Activated CD4-positive, CD25-positive, alpha-beta regulatory T cell (primary cell): ENCODE measurements around the gene FAM184B.
A peak's percentile ranks its signal among the peaks of the same experiment; 100 is the strongest.
"Not testable (repeated sequence)": the region's sequence is repeated elsewhere in the genome, so short reads cannot be mapped to it uniquely, and the experiment has no call there.

Experiments used
- DNase-seq, 4 experiments: peaks; one replicate each; lab custom pipeline; 2025; lab: John Stamatoyannopoulos, UW

FAM184B gene

DNA sequence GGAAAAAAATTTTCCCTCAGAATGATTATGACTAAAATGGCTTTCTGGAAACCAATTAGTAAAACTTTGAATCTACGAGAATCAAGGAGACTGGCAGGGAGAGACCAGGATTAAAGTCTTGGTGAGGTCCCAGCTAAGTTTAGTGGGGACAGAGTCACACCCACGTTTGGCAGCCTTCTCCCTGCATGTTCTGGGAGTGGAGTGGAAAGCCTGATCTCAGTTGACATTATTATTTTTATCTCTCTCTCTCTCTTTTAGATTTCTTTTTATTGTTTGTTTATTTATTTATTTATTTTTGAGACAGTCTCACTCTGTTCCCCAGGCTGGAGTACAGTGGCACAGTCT is 99.2 kb downstream of the FAM184B start:
- DNase-seq, result no peak

DNA sequence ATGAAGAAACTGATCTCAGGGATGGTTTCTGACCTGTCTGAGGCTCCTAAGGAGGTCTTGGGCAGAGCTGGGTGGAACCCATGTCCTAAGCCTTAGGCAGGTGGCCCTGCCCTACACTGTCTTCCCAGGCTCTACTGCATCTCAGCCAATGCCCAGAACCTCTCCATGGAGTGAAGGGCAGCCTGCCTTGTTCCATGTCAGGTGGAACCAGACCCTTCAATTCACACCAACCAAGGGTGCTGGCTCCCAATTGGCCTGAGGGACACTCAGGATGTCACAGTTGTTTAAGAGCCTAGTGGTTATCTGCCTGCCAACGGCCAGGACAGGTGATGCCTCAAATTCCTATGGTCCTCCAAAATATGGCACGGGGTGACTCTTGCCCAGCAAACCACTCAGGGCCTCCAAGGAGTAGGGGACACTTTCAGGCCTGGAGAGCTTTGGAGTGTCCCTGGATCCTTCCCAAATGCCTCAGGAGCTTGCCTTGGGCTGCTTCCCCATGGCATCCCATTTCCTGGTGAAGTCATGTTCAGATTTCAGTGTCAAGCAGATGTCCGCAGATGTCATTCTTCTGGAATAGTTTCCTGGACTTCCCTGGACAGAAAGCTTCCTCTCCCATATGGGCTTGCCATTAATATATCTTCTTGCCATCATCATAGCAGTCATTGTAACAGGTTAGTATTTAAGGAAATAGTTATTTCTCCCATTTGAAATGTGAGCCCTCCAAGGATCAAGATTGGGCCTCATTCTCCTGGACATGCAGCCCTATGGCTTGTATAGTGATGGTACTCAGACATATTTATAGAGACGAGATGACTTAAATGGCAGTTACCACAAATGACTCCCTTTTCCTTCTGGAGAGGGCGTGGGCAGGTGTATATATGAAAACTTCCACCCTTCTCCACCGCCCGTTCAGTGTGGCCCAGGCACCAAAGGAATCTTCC is 99.9 kb downstream of the FAM184B start:
- DNase-seq, result no peak

GRCh38 chr4:17680559-17681280 is 100.7 kb downstream of the FAM184B start:
- DNase-seq, result no peak

GRCh38 chr4:17670423-17670822 is 111.0 kb downstream of the FAM184B start:
- DNase-seq, result no peak

DNA sequence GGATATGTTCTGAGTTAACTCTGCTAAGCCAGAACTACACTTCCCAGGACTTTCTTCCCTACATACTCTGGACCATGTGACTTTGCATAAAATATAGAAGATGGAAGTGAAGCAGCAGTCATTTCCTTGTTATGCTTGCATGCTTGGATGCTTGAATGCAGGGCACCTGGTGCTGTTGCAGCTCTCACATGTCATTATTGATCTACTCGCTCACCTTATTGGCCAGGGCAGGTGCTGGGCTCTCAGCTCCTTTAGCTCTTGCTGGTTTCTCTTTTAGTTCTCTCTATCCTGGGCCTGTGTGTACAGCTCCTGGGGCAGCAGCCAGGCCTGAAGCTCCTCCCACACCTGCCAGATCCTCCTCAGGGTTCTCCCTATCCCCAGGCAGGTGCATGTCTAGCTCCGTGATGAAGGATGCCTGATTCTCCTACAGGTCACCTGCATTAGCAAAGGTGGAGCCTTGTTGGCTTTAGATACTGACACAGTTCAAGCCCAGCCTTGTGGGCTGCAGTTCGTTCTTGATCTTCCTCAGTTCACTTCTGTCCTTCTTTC is 113.7 kb downstream of the FAM184B start:
- DNase-seq, result no peak

DNA sequence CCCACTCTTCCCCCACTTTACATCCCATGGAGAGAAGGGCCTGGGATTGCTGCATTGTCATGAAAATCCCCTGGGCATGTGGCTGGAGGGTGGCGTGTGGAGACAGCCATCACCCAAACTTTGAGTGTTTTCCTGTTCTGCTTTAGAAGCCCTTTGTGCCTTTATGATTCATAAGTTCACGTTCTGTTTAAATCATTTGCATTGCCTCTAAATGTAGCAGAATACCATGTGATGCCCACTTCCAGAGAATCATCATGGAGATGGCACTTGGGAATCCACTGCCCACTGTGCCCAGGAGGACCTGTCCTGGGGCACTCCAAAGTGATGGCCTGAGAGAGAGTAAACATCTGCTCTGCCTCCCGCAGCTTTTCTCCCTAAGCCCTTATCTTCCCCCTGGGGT is 114.2 kb downstream of the FAM184B start:
- no peak for DNase-seq

GRCh38 chr4:17665852-17666251 is 115.6 kb downstream of the FAM184B start:
- no peak for DNase-seq

- no peak for DNase-seq
These were observed 116.1 kb downstream of the FAM184B start for GRCh38 chr4:17665346-17665745.

- DNase-seq, result no peak
These were observed 116.7 kb downstream of the FAM184B start for GRCh38 chr4:17664755-17665154.

DNA sequence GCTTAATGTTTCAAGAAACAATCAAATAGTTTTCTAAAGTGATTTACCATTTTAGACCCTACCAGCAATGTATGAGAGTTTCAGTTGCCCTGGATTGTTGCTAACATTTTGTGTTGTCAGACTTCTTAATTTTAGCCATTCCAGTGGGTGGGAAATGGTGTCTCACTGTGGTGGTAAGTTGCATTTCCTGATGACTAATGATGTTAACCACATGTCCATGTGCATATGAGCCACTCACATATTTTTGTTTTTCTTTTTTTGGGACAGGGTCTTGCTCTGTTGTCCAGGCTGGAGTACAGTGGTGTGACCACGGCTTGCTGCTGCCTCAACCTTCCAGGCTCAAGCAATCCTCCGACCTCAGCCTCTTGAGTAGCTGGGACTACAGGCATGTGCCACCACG is 118.7 kb downstream of the FAM184B start:
- DNase-seq, result no peak

GRCh38 chr4:17659196-17659595 is 122.2 kb downstream of the FAM184B start:
- DNase-seq, result not testable (repeated sequence)

DNA sequence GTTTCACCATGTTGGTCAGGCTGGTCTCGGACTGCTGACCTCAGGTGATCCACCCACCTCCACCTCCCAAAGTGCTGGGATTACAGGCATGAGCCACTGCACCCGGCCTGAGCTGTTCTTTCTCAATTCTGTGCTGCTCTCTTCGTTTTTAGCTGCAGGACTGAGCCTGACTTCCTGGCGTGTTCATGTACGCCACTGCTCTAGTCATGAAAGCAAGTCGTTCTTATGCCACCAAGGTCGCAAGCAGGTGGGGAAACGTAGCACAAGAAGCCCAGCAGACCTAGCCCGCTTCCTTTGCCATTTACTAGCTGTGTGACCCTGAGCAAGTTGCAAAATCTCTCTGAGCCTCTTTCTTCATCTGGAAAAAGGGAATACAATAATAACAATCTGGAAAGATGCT is 123.6 kb downstream of the FAM184B start:
- DNase-seq, result no peak

- DNase-seq, result no peak
These were observed 124.3 kb downstream of the FAM184B start for GRCh38 chr4:17657090-17657489.

DNA sequence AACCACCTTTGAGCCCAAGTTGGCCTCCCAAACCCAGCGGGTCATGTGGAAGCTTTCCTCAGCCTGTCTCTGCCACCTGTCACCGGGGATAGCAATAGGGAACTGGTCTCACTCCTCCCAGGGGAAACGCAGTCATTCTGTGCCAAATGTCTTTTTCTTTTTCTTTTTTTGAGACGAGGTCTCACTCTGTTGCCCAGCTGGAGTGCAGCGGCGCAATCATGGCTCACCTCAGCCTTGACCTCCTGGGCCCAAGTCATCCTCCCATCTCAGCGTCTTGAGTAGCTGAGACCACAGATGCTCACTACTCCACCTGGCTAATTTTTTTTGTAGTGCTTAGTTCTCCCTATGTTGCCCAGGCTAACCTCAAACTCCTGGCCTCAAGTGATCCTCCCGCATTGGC is 126.7 kb downstream of the FAM184B start:
- DNase-seq, result no peak

DNA sequence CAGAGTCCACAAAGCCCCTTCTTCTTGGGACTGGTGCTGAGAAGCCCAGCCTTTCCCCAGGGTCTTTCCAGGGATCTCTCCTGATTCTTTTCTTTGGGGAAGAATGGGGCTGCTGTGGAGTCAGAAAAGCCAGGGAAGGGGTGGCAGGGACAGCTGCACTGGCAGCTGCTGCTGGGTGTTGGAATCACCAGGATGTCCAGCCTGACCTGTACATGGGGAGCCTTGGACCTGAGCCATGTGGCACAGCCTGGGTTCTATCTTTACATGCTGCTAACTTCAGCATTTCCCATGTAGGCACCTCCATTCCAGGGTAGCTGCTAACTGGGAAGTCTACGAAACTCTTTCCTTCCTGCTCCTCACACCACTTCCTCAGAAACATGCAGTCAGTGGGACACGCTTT is 131.0 kb downstream of the FAM184B start:
- no peak for DNase-seq

GRCh38 chr4:17647927-17648326 is 133.5 kb downstream of the FAM184B start:
- DNase-seq, result no peak

GRCh38 chr4:17647176-17647806 is 134.1 kb downstream of the FAM184B start:
- DNase-seq, result no peak

DNA sequence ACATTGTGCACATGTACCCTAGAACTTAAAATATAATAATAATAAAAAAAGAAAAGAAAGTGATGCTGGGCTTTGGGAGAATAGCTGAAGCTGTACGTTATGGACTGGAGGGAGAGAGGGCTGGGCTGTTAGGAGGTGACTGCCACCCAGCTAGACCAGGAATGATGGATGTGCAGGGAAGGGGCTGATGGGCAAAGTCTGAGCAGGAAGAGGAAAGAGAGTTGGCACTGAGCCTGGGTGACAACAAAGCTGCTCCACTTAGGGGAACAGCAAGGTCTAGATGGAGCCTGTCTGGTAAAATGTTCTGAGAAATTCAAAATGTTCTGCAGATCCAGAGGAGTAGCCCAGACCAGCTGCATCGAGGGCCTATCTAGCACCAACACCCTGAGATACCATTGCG is 134.7 kb downstream of the FAM184B start:
- DNase-seq, result no peak

DNA sequence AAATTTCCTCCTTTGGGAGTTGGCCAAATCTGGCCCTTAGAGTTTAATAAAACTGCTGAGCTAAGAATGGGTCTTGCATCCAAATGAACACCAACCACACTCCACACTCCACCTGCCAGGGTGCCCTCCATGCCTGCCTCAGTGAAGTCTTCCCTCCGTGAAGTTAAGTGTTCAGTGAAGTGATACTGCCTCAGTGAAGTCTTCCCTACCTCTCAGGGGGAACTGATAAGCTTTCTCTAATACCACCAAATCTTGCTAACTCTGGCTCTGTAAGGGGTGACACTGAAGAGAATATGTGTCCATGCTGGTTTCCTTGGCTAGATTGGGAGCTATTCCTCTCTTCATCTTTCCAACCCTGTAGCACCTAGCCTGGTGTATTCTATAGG is 139.0 kb downstream of the FAM184B start:
- DNase-seq, result no peak

GRCh38 chr4:17639136-17639535 is 142.3 kb downstream of the FAM184B start:
- DNase-seq, result no peak

- peak; percentile 44 to 53 (median 46) for DNase-seq
These were observed 144.5 kb downstream of the FAM184B start for GRCh38 chr4:17636696-17637622.

GRCh38 chr4:17636341-17636695 is 145.1 kb downstream of the FAM184B start:
- DNase-seq, result no peak
